Loucy (cell line): Measurements from ENCODE around the gene TJP1.

Source experiments
- H2AFZ ChIP-seq: fragments of 200-600 bp; sonication (generic); 2 replicates; pipeline ENCODE4 v1.6.0; 2016; ENCODE audit warnings: antibody characterized with exemption, mild to moderate bottlenecking, low read length, moderate library complexity
- H3F3A ChIP-seq: fragments of 200-600 bp; 2 replicates; pipeline ENCODE4 v1.6.0; 2016; ENCODE audit warnings: antibody characterized with exemption, low read depth, mild to moderate bottlenecking
- H3K27me3 ChIP-seq: fragments of 200-600 bp; sonication (generic); 2 replicates; pipeline ENCODE4 v1.6.1; 2014; ENCODE audit warnings: low read length, mild to moderate bottlenecking; ENCODE audit not compliant: insufficient read depth, poor library complexity, severe bottlenecking
- H3K36me3 ChIP-seq: fragments of 200-600 bp; sonication (generic); 2 replicates; pipeline ENCODE4 v1.6.1; 2016; ENCODE audit warnings: low read length; ENCODE audit not compliant: insufficient read depth
- H3K4me1 ChIP-seq: fragments of 200-600 bp; sonication (generic); 2 replicates; pipeline ENCODE4 v1.5.1; 2014; ENCODE audit warnings: low read length, mild to moderate bottlenecking; ENCODE audit not compliant: insufficient read depth, poor library complexity, severe bottlenecking
- H3K4me2 ChIP-seq: fragments of 200-600 bp; sonication (generic); 2 replicates; pipeline ENCODE4 v1.6.0; 2014; ENCODE audit warnings: antibody characterized with exemption, low read length, low read depth, mild to moderate bottlenecking; ENCODE audit not compliant: poor library complexity, severe bottlenecking
- H3K4me3 ChIP-seq: fragments of 200-600 bp; sonication (generic); 2 replicates; pipeline ENCODE4 v1.5.1; 2014; ENCODE audit warnings: low read length, mild to moderate bottlenecking, mixed read lengths; ENCODE audit not compliant: poor library complexity, severe bottlenecking
- H3K79me2 ChIP-seq: fragments of 200-600 bp; sonication (generic); 2 replicates; pipeline ENCODE4 v1.6.1; 2014; ENCODE audit warnings: low read length; ENCODE audit not compliant: insufficient read depth
- H3K9ac ChIP-seq: fragments of 200-600 bp; sonication (generic); 2 replicates; pipeline ENCODE4 v1.6.0; 2014; ENCODE audit warnings: mild to moderate bottlenecking, low read depth, low read length, moderate library complexity; ENCODE audit not compliant: poor library complexity, severe bottlenecking
- H3K9me2 ChIP-seq: fragments of 200-600 bp; sonication (generic); replicated peaks from 2 replicates; pipeline ENCODE4 v1.6.1; 2016; ENCODE audit warnings: low read depth, low read length, mixed read lengths
- H3K9me3 ChIP-seq: fragments of 200-600 bp; sonication (generic); 2 replicates; pipeline ENCODE4 v1.6.1; 2014; ENCODE audit warnings: mild to moderate bottlenecking, antibody characterized with exemption, low read length, low read depth; ENCODE audit not compliant: insufficient read depth
- H4K20me1 ChIP-seq: fragments of 200-600 bp; sonication (generic); 2 replicates; pipeline ENCODE4 v1.6.0; 2014; ENCODE audit warnings: antibody characterized with exemption, low read length, mild to moderate bottlenecking; ENCODE audit not compliant: insufficient read depth, poor library complexity, severe bottlenecking
- EZH2phosphoT487 ChIP-seq: fragments of 200-600 bp; IDR thresholded peaks from 2 replicates; pipeline ENCODE4 v1.6.1; 2018; ENCODE audit warnings: antibody characterized with exemption, mild to moderate bottlenecking, moderate library complexity, borderline replicate concordance
- TF ChIP-seq, protein P1 (sequence below): fragments of 200-600 bp; sonication (generic); conservative IDR thresholded peaks from 2 replicates; pipeline ENCODE4 v1.5.1; 2014; ENCODE audit warnings: mild to moderate bottlenecking, antibody characterized with exemption, low read length

Gene TJP1

DNA sequence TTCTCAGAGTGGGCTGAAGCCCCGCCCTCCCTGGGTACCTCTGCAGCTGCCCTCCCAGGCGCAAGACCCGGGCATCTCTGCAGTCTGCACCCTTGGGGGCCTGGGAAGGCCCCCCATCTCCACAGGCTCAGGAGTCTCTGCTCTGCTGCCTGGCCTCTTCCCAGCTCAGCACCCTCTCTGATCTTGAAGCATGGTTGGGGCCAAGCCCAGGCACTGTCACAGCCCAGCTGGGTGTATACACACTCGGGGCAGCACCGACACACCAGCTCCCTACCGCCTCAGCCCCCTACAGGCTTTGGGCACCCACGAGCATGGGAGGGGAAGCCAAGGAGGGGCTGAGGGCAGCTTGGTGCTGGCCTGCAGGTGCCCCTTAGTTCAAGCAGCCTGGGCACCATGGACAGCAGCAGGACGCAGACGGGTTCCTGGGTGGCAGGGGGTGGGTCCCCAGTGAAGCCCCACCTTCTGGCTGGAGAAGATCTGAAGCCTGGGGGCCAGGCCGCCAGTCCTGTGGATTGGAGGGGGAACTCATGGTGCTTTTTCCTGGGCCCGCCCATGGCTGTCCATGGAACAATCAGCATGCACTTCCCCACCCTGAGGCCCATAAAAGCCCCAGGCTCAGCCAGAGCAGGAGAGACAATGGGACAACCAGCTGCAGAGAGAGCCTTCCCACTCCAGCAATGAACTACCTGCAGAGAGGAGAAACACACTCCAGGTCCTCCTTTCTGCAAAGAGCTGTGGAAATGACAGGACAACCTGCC, 170.6 kb downstream of the TJP1 start:
- Histone ChIP-seq H3F3A (no peaks in the 10 kb centered on the region), H3K9me2 (no peaks in the 10 kb centered on the region), H3K79me2 (no peaks in the 10 kb centered on the region), H3K9ac (no peak overlapping the region), H3K9me3 (peaks cover 7% of the 10 kb centered on the region; the same call in 1 of the 2 replicates), H3K36me3 (no peaks in the 10 kb centered on the region), H3K27me3 (no peaks in the 10 kb centered on the region), H3K4me3 (no peak overlapping the region), H3K4me2 (no peak overlapping the region), H4K20me1 (no peaks in the 10 kb centered on the region), H2AFZ (no peak overlapping the region), H3K4me1 (no peaks in the 10 kb centered on the region)
- TF ChIP-seq, protein P1, sequence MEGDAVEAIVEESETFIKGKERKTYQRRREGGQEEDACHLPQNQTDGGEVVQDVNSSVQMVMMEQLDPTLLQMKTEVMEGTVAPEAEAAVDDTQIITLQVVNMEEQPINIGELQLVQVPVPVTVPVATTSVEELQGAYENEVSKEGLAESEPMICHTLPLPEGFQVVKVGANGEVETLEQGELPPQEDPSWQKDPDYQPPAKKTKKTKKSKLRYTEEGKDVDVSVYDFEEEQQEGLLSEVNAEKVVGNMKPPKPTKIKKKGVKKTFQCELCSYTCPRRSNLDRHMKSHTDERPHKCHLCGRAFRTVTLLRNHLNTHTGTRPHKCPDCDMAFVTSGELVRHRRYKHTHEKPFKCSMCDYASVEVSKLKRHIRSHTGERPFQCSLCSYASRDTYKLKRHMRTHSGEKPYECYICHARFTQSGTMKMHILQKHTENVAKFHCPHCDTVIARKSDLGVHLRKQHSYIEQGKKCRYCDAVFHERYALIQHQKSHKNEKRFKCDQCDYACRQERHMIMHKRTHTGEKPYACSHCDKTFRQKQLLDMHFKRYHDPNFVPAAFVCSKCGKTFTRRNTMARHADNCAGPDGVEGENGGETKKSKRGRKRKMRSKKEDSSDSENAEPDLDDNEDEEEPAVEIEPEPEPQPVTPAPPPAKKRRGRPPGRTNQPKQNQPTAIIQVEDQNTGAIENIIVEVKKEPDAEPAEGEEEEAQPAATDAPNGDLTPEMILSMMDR = no peak
- TF ChIP-seq EZH2phosphoT487 = no peak
